PFSK-1 (cell line): ENCODE data around the gene MIEN1.

Experiments used
- POLR2AphosphoS5 ChIP-seq: IDR thresholded peaks from 2 replicates; pipeline ENCODE4 v1.6.1; 2012; ENCODE audit warnings: low read depth, mild to moderate bottlenecking, control low read depth, low read length, moderate library complexity
- SIN3A ChIP-seq: IDR thresholded peaks from 2 replicates; pipeline ENCODE4 v1.6.1; 2012; ENCODE audit warnings: mild to moderate bottlenecking, low read length, moderate library complexity, borderline replicate concordance; ENCODE audit not compliant: insufficient read depth
- TAF1 ChIP-seq: IDR thresholded peaks from 2 replicates; pipeline ENCODE4 v1.6.1; 2012; ENCODE audit warnings: low read length, control low read depth, borderline replicate concordance; ENCODE audit not compliant: insufficient read depth
- TF ChIP-seq, protein P1 (sequence below), 2 experiments: IDR thresholded peaks; 2 replicates each; pipeline versions ENCODE4 v1.6.1 to v1.8.0; 2011 to 2012; ENCODE audit warnings: low read depth in 2 of 2, low read length in 2 of 2, control low read depth in 1 of 2, inconsistent platforms in 1 of 2, mild to moderate bottlenecking in 1 of 2, moderate library complexity in 1 of 2; ENCODE audit not compliant: insufficient read depth in 1 of 2

GRCh38 chr17:39765175-39765574 is 34.8 kb upstream of the MIEN1 start:
- TF ChIP-seq, protein P1, sequence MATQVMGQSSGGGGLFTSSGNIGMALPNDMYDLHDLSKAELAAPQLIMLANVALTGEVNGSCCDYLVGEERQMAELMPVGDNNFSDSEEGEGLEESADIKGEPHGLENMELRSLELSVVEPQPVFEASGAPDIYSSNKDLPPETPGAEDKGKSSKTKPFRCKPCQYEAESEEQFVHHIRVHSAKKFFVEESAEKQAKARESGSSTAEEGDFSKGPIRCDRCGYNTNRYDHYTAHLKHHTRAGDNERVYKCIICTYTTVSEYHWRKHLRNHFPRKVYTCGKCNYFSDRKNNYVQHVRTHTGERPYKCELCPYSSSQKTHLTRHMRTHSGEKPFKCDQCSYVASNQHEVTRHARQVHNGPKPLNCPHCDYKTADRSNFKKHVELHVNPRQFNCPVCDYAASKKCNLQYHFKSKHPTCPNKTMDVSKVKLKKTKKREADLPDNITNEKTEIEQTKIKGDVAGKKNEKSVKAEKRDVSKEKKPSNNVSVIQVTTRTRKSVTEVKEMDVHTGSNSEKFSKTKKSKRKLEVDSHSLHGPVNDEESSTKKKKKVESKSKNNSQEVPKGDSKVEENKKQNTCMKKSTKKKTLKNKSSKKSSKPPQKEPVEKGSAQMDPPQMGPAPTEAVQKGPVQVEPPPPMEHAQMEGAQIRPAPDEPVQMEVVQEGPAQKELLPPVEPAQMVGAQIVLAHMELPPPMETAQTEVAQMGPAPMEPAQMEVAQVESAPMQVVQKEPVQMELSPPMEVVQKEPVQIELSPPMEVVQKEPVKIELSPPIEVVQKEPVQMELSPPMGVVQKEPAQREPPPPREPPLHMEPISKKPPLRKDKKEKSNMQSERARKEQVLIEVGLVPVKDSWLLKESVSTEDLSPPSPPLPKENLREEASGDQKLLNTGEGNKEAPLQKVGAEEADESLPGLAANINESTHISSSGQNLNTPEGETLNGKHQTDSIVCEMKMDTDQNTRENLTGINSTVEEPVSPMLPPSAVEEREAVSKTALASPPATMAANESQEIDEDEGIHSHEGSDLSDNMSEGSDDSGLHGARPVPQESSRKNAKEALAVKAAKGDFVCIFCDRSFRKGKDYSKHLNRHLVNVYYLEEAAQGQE (IDR thresholded peaks at IDR 0.05; ENCODE audit: insufficient read depth in 1 of 2, low read depth in 2 of 2, low read length in 2 of 2) = no peak
- TF ChIP-seq TAF1 = no peak
- no peak for TF ChIP-seq POLR2AphosphoS5
- no peak for TF ChIP-seq SIN3A
